HG03442 (cell line): ENCODE measurements around the gene BAG3.
"Not testable (repeated sequence)": the region's sequence is repeated elsewhere in the genome, so short reads cannot be mapped to it uniquely, and the experiment has no call there.

Source experiments
- ATAC-seq: cut with Tn5 transposase; IDR thresholded peaks from one replicate; pipeline ENCODE4 v1.9.1; 2021; ENCODE audit warnings: mild to moderate bottlenecking, moderate library complexity; ENCODE audit not compliant: unreplicated experiment

The BAG3 gene

GRCh38 chr10:119640384-119640783 is 10.8 kb upstream of the BAG3 start:
- no peak for ATAC-seq

DNA sequence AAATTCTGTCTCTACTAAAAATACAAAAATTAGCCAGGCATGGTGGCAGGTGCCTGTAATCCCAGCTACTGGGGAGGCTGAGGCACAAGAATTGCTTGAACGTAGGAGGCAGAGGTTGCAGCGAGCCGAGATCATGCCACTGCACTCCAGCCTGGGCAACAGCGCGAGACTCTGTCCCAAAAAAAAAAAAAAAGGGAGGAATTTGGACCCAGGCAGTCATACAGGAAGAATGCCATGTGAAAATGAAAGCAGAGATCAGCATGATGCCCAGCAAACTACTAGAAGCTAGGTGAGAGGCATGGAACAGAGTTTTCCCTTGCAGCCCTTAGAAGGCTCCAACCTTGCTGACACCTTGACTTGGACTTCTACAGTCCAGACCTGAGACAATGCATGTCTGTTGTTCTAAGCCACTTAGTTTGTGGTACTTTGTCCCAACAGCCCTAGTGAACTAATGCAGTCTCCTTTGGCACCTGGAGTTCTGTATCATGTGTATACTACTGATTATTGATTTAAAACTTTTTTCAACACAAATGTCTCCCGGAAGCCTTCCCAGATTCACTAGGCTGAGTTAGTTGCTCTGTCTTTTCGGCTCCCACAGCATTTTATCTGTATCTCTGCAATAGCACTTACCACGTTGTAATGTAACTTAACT is 10.2 kb upstream of the BAG3 start:
- no peak for ATAC-seq

DNA sequence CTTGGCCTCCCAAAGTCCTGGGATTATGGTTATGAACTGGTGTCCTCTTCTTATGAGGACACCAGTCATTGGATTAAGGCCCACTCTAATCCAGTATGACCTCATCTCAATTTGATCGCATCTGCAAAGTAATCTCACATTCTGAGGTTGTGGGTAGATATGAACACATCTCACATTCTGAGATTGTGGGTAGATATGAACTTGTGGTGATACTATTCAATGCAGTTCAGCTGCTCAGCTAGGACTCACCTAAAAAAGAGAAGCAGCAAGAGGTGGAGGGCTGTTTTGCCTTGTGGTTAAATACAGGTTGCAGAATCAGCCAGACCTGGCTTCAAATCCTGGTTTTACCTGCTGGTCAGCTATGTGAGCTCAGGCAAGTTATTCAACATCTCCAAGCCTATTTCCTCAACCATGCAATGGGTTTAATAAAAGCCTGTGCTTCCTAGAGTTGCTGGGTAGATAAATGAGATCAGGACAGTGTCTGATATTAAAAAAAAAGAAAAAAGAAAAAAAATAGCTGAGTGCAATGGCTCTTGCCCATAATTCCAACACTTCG is 8.5 kb upstream of the BAG3 start:
- no peak for ATAC-seq

DNA sequence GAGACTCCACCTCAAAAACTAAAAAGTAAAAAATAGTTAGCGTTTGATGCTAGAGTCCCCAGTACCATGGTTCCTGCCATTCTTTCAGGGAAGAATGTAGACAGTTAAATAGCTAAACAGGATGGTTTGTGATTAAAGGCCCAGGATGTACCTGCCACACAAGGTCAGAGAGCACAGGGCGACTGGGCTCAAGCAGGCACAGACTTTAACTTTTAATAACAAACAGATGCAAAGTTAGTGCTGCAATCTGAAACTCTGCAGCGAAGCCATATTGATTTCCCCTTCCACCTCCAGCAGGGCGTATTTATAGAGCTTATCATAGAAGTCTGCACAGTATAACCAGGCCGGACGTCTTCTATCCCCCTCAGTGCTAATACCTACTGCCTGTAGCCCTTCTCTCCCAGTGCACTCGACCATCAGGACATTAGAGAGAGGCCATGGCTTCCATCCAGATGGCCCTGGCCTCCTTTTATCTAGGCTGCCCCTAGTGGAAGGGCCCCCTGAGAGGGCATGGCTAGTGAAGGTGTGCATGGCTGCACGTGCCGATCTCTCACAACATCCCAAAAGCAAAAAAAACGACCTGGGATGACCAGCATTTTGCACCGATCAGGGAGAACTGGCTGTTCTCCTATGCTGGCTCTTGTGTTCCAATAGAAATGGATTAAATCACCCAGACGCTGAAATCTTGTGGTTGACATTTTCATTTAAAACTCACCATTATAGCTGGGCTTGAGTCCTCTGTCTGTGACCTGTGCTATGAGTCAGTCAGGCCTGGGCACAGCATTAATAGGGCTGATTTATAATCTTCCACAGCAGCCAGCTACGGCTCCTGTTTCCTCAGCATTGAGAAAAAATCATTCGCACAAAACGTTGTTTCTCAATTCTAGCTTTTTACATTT is 7.6 kb upstream of the BAG3 start:
- ATAC-seq: no peak

DNA sequence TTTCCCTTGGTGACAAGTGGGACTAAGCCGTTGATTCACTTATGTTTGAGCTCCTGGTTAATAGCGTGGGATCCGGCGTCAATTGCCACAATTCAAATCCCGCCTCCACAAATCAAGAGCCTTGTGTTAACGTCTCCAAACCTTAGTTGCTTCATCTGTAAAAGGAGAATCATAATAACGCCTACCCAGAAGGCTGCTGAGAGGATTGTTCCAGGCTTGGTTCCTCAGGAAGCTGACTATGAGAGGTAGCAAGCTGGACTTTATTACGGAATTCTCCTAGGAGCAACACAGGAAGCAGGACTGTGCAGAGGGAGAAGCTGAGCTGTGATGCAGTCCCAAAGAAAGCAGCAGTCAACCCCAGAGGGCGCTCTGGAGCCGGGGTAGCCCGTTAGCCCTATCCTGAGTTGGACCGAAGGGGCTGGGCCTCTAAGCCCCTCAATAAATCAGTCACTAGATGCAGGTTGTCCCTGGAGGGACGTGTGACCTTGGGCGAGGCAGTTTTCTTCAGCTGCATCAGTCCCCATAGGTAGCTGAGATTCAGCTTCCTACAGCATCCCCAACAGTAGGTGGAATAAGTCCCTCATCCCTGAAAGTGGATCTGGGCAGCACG is 6.9 kb upstream of the BAG3 start:
- no peak for ATAC-seq

GRCh38 chr10:119644994-119645393 is 6.2 kb upstream of the BAG3 start:
- no peak for ATAC-seq

GRCh38 chr10:119650062-119650461 is 1.1 kb upstream of the BAG3 start:
- ATAC-seq: no peak

DNA sequence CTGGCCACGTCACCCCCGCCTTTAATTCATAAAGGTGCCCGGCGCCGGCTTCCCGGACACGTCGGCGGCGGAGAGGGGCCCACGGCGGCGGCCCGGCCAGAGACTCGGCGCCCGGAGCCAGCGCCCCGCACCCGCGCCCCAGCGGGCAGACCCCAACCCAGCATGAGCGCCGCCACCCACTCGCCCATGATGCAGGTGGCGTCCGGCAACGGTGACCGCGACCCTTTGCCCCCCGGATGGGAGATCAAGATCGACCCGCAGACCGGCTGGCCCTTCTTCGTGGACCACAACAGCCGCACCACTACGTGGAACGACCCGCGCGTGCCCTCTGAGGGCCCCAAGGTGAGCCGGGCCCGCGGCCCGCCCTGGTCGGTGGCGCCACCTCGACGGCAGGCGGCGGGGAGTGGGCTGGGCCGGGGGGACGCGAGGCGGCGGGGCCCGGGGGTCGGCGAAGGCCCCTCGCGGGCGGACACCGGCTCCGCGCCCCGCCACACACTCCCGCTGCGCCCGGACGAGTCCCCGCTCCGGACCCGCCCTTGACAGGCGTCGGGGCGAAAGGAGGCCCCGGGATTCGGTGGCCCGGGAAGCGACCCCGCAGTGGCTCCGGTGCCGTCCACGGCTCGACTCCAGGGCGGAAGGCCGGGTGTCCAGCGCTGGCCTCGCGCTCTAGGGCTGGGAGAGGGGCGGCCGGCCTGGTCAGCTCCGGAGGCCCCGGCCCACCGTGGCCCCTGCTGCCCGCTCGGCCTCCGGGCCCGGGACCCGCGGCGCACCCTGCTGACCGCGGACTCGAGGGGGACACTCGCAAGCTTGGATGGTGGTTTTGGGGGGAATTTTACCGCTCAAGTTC is 557 bp downstream of the BAG3 start:
- ATAC-seq: peak; percentile 17

DNA sequence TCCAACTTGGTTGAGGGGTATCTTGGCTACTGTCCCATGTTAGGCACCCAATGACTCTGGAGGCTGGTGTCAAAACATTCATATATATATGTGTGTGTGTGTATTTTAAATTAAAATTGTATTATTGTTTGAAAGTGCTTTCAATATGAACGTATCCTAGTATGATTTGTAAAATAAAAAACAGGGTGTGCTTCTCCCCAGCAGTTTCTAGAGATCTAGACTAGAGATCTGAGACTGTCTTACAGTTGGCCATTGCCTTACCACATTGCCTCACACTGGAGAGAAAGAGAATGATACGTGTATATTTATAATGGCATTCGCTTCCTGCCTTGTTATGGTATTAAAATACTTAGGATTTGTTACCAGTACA is 1.2 kb downstream of the BAG3 start:
- ATAC-seq: peak; percentile 31

- ATAC-seq: no peak
Observed at GRCh38 chr10:119653209-119653608, 2.0 kb downstream of the BAG3 start.

DNA sequence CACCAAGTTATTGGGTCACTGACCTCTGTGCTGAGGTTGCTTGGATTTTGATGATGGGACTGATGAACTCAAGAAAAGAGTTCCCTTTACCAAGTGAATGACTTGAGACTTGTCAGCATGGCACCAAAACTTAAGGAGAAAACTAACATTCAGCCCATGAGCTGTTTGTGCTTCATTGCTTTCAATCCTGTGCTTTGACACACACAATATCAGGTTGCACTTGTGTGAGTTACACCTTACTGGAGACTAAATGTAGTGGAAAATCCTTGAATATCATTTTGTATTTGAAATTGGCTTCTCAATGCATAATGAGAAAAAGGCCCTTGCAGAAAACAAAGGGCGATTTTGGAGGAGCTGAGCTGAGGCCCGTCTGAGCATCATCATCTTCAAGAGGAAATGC is 2.7 kb downstream of the BAG3 start:
- no peak for ATAC-seq

- no peak for ATAC-seq
Observed at GRCh38 chr10:119654540-119654939, 3.4 kb downstream of the BAG3 start.

DNA sequence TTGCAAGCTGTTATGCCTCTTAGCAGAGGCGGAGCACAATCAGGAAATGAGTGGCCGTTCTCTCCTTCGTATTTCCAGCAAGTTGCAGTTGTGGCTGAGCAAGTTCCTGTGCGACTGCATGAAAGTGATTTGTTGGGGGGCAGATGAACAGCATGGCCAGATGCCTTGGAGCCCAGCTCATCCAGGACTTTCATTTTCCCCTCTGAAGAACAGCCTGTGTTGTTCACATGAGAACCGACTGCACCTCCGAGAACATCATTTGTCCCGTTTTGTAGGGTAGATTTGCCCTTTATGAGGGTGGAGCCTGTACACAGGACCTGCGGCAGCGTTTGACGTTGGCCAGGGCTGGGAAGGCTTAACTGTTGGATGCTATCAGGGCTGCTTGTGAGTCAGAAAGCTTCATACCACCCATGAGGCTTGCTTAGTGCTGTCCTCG is 4.4 kb downstream of the BAG3 start:
- ATAC-seq: no peak

GRCh38 chr10:119656760-119657159 is 5.6 kb downstream of the BAG3 start:
- no peak for ATAC-seq

- ATAC-seq: no peak
Observed at GRCh38 chr10:119657725-119658124, 6.5 kb downstream of the BAG3 start.

DNA sequence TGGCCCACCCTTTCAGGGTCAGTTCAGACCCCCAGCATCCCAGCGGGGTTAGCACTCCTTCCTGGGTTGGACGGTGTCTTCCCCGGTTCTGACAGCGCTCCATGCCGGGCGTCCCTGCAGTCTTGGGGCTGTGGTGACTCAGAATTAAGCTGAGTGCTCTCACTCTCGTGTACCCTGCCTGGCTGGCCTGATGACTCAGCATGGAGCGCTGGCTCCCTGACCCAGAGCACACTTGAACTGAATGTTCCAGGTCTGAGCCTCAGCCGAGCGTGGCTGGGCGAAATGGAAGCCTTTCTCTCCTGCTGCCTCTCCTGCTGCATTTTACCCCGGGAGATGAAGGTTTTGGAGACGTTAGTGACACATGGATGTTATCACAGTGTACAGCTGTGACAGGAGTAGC is 7.1 kb downstream of the BAG3 start:
- no peak for ATAC-seq

GRCh38 chr10:119659951-119660350 is 8.8 kb downstream of the BAG3 start:
- no peak for ATAC-seq

GRCh38 chr10:119662076-119662605 is 11.0 kb downstream of the BAG3 start:
- ATAC-seq: not testable (repeated sequence)

DNA sequence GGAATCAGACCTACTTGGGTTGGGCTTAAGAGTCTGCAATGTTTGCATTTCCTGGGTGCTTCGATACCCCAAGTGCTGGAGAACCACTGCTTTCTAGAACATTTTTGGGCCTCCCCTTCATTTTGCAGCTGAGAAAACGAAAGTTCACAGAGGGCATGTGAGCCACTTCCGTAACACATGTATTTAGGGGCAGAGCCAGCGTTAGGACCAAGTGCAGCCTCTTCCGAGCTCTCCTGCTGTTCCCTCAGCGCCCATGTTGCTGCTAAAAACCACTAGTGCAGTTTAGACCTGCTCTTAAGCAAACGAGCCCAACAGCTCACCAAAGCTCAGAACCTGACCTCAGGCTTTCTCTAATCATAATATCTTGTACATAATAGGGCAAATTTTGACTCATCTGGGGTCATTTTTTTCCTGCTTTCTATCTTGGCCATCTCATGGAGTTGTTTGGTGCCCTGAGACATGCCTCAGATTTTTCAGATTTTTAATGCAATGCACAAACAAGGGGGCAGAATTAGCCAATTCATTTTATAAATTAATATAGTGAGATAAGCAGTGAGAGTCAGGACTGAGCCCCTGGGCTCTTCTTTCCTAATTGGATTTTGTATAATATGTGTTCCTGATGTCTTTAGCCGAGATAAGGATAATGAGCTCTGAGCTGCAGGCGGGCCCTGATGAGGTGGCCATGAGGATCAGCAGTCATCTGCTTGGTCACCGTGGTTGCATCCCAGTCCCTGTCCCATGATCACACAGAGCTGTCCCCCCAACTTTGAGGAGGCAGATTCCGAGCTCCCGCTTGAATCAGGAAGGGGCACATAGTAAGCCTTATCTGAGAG is 12.9 kb downstream of the BAG3 start:
- ATAC-seq: no peak
